GM21825 (cell line): Measurements from ENCODE around the gene BHLHE23.

ENCODE experiments used
- ATAC-seq: cut with Tn5 transposase; IDR thresholded peaks from one replicate; pipeline ENCODE4 v1.9.1; 2021; ENCODE audit warnings: mild to moderate bottlenecking, moderate library complexity; ENCODE audit not compliant: unreplicated experiment

The BHLHE23 gene

DNA sequence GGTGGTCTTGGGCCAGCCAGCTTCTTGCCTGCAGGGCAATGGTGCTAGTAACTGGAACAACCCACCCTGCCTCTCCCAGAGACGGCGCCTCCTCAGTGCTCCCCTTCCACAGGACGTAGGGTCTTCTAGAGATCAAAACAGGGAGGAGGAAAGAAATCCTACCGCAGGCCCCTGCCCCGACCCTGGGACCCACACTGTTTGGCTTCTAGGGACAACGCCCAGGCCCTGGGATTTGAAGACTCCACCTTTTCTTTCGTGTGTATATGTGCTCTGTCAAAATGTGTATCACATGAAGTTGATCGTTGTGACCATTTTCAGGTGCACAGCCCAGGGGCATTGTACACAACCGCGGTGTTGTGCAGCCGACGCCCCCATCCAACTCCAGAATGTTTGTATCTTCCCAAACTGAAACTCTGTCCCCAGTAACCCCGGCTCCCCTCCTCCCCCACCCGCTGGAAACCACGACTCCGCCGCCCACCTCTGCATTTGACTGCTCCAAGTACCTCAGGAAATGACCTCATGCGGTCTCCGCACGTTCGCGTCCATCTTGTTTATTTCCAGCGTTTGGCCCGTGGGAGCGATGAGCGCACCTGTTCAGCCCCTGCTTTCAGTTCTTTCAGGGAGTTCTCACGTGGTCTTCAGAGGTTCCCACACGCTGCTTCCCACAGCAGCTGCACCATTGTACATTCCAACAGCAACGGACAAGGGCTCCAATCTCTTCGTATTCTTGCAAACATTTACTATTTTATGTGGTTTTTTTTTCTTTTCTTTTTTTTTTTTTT is 3.4 kb upstream of the BHLHE23 start:
- ATAC-seq: peak; percentile 45

DNA sequence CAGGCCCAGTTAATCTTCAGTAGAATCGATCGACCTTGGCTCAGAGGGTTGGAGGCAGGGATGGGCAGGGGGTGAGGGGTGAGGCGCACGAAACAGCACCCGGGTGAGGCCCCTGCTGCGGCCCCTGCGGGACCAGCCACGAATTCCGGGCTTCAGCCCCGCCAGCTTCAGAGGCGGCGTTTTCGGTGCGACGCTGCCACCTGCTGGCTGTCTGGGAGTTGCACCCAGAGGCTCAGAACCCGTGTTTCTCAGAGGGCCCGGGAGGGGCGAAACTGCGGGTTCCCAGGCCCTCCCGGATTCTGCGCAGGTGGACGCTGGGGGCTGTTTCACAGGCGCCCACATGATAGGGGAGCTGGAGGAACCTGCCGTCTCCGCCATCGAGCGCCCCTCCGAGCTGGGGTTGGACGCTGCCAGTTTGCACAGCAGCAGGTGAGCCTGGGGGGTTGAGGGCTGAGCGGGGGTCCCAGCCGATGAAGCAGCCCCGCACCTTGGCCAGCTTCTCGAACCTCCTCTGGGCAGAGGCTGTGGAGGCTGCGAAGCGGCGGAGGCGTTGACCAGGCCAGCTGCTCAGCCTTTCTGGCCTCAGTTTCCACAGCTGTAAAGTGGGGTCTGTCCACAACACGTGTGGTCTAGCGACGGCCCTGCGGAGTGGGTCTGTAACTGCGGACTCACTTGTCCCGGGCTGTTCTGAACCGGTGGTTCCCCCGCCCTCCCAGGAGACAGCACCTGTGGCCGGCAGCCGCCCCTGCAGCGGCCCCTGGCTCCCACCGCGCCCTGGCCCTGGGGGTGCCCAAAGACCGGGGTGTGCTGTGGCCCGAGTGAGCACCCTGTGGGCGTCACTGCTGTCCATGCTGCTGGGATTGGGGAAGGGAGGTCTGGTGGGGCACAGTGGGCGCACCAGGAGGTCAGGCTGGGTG is 2.5 kb upstream of the BHLHE23 start:
- peak; percentile 46 for ATAC-seq

DNA sequence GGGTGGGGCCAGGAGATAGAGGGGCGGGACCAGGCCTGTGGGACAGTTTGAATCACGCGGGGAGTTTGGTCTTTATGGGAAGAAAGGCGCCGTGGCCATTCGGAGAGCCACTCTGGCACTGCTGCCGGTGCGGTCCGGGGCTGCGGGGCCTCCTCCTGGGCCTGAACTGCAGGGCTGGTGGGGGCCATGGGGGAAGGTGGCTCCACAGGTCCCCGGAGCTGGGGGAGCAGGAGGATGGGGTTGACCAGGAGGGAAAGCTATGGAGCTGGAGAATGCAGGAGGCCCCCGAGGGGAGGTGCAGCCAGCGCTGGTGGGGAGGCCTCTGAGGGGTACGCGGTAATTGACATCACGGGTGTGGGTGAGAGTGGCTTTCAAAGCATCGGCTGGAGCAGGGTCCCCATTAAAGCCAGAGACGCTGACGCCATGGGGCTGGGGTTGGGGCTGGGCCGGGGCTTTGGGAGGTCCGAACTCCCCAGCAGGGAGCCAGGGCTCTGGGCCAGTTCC is 1.8 kb upstream of the BHLHE23 start:
- ATAC-seq: no peak

DNA sequence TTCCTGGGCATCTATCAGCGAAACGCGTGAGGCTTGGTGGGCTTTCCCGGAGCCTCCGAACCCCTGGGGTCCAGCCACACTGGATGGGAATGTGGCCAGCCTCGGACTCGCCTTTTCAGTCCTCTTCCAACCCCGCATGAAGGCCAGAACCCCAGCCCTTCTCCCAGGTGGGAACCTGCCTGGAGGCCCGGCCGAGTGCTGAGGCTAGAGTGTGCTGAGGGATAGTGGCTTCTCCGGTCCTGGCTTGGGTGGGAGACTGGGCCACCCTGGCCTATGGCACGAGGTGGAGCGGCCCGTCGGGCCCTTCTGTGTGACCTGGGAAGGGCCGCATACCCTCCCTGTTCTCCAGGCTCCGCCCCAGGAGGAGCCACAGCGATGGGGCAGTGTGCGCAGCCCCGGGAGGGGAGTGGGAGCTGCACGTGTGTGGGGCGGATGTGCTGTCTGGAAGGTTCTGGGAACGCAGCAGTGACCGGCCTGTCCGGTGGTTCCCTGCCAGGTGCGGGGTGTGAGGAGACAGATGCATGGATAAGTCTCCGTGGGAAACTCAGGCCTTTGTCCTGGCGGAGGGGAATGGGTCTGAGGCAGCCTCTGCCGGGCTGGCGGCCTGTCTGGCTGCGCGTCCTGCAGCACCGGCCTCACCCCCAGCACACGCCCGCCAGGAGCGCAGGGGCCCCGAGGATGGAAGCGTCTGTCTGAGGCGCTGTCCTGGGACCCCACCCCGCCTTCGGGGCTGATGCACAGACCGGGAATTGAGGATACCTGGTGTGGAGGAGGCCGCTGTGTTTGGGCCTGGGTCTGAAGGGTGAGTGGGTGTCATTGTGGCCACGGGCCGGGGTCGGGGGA is 1.1 kb upstream of the BHLHE23 start:
- no peak for ATAC-seq

DNA sequence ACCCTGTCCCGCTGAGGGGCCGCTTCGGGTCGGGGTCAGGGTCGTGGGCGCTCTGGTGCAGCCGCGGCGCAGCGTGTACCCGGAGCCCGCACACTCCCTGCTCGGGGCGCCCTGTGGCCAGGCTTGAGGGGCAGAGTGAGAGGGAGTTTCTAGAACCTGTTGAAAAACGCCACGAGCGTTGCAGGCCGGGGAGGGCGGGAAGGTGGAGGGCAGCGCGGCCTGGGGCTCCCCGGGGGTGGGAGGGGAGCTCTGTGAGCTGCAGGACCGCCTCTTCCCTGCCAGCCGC is 539 bp upstream of the BHLHE23 start:
- ATAC-seq: no peak

DNA sequence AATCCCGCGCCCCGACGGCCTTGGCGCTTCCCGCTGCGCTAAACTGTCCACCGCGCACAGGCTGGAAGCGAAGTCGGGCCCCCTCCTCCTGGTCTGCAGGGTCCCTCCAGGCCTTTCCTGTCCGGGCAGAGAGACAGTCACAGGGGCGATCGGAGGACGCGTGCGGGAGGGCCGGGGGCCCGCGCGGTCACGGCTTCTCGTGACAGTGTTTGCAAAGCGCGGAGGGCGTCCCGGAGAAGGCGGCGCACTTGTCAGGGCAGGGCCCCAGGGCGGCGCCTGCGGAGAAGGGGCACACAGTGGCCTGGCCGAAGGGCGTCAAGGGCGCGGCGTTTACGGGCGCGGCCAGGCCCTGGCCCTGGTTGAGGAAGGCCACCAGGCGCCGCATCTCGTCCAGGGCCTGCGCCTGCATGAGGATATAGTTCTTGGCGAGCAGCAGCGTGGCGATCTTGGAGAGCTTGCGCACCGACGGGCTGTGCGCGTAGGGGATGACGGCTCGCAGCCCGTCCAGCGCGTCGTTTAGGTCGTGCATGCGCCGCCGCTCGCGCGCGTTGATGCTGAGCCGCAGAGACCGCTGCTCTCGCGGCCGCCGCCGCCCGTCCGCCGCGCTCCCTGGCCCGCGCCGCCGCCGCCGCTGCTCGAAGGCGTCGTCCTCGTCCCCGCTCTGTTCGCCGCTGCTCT is 763 bp downstream of the BHLHE23 start:
- ATAC-seq: no peak

DNA sequence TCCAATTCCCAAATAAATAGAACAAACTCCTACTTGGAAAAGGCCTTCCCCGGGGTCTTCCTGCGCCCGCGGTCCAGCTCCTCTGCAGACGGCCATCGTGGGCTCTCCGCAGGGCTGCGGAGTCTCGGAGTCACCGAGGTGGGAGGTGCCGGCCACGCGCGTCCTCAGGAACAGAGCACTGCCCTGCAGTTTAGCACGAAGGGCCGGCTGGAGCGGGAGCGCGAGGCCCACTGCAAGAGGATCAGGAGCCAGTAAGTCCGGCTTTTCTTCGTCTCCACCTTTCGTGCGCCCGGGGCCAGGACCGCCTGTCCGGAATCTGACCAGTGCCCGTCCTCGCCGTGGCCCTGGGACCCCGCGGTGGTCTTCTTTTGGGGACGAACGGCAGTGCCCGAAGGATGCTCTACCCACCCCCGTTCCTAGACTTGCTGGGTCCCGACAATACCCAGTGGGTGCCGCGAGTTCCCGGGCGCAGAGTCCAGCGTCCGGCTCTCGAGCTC is 1.4 kb downstream of the BHLHE23 start:
- ATAC-seq: no peak

DNA sequence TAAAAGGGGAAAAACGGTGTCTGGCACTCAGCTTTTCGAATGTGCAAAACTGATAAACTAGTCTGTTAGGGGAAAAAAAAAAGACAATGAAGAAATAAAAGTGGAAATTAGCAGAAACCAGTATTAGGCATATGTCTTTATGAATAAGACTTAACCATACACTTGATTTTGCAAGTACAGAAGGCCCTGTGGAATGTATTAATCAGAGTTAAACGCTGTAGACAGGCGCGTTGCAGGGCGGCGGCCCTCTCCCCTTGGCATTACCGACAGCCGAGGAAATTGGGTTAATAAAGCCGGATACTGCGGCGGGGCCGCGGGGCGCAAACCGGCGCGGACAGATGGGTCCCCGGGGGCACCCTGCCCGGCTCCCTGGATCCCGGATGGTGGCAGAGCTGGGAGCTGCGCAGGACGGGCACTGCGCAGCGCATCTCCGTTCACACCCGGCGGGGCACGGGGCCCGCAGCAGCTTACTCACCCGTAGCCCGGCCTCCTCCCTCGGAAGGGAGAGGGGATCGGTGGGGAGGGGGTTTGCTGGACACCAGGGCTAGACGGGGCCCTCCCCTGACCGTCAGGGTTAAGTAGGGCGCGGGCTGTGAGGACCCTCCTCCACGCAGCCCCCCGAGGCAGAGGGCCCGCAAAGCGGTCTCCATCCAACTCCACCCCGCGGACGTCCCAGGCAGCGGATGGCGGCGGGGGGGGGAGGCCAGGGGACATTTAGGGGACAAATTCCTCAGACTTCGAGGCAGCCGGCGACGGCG is 2.0 kb downstream of the BHLHE23 start:
- no peak for ATAC-seq

DNA sequence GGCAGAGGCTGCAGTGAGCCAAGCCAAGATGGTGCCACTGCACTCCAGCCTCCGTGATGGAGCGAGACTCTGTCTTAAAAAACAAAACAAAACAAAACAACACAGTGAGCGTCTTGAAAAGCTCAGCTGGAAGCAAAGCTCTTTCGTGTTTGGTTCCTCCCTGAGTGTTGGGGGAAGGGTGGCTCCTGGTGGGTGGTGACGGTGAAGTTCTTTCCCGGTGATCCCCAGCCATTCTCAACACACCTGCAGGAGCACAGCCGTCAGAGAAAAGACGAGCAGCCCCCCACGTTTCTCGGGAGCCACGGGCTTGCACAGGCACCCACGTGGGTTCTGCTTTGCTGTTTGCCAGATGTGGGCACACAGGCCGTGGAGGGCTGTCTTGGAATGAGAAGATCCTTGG is 3.2 kb downstream of the BHLHE23 start:
- ATAC-seq: no peak

DNA sequence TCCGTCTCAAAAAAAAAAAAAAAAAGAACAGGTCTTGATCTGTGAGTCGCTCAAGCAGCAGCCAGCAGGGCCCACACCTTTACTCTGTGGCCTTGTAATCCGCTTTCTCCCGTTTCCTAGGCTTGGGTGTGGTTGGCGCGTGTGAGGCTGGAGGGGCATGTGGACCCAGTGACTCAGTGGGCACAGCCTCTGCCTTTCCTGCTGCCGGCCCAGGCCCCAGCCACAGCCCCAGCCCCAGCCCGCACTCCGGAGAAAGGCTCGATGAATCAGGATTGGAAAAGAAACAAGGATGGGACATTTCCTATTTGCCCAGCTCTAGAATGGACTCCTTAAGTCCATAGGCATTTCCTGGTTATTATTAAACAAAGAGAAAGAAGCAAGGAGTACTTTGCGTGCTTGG is 4.3 kb downstream of the BHLHE23 start:
- ATAC-seq: no peak

DNA sequence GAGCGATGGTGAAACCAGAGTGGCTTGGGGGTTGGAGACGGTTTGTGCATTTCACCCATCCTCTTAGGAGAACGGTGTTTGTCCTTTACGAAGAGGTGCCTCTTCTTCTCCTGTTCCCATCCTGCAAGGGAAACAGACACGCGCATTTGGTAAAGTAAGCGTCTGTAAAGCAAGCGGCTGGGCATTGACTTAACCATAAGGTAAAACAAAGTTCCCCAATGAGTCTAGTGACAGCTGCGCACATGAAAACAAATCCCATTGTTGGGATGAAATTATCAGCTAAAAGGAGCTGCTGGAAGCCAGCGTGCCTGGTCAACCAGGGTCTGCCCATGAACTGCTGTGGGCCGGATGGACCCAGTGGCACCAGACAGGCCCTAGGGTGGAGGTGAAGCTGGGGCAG is 5.8 kb downstream of the BHLHE23 start:
- ATAC-seq: no peak

DNA sequence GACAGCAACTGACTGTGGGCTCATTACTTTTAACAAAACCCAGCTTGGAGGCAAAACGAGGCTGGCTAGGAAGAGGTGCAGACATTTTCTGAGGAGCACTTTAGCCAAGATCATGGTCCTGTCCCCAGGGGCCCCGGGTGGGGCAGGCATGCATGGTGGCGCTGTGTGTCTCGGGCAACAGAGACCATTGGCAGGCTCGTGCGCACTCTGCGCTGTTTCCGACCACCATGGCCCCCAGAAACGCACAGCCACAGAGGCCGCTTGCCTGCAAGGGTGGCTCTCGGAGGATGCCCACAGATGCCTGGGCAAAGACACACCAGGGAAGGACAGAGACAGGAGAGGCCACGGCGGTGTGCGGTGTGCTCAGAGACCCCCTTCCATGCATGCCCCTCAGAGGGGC is 6.7 kb downstream of the BHLHE23 start:
- no peak for ATAC-seq

DNA sequence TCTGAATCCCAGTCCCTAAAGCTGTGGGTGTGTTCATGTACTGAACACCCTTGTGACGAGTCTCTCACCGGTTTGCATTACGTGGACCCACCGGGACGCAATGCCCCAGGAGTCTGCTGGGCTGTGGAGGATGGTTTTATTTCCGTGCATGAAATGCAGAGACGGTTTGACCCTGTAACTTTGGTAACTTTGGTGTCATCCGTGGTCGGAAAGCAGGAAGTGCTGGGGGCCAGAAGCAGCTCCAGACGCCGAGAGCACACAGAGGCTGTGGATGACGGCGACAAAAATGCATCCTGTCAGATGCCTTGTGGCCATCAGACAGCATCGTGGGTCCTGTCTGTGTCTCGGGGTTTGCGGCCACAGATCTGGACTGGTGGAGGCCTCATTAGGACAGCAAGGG is 7.2 kb downstream of the BHLHE23 start:
- no peak for ATAC-seq

DNA sequence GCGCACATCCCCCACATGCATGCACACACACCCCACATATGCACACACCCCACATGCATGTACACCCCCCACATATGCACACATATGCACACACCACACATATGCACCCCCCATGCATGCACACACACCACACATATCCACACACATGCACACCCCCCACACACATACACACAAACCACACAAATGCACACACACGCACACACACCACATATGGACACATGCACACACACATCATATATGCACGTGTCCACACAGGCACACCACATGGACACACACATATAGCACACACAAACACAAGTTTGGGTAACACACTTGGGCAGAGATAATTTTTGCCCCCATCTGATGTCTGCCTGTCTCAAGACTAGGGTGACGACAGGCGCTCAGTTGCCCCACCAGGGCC is 8.3 kb downstream of the BHLHE23 start:
- ATAC-seq: no peak

DNA sequence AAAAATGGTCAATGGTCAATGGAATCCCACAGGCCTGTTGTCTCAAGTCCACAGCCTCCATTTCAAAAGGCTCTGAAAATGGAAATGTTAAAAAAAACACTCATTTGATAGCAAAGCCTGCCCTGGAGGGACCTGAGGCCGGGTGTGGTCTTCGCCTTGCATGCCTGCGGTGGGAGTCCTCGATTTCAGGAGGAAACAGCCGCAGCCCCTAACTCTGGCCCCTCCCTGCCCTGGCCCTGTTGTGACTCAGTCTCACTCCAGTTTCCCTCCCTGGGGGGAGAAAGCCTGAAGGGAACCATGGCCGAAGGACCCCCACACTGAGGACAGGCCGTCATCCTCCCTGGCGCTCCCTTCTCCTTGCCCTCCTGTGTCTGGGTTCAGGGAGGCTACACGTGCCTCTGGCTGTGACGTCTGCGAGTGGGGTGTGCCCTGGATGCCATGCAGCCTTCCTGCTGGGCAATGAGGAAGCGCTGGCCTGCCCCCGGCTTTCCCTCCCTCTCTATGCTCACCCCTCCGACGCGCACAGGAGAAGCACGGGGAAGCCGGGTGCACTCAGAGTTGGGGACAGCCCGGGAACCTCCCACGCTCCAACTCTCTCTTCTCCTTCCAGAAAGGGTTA is 9.2 kb downstream of the BHLHE23 start:
- ATAC-seq: no peak

DNA sequence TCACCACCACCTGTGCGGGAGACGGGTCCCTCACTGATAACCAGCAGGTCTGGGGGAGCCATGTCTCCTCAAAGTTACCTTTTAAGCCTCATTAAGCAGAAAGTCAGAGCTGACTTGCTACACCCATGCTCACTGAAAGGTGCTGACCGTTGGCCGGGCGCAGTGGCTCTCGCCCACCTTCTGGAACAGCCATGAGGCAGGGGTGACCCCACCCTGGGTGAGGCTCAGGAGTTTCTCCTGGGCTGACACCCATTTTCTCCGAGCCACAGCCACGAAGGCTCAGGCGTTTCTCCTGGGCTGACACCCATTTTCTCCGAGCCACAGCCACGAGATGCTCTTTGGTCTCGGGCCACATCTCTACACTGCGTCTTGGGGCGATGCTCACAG is 10.2 kb downstream of the BHLHE23 start:
- ATAC-seq: no peak

DNA sequence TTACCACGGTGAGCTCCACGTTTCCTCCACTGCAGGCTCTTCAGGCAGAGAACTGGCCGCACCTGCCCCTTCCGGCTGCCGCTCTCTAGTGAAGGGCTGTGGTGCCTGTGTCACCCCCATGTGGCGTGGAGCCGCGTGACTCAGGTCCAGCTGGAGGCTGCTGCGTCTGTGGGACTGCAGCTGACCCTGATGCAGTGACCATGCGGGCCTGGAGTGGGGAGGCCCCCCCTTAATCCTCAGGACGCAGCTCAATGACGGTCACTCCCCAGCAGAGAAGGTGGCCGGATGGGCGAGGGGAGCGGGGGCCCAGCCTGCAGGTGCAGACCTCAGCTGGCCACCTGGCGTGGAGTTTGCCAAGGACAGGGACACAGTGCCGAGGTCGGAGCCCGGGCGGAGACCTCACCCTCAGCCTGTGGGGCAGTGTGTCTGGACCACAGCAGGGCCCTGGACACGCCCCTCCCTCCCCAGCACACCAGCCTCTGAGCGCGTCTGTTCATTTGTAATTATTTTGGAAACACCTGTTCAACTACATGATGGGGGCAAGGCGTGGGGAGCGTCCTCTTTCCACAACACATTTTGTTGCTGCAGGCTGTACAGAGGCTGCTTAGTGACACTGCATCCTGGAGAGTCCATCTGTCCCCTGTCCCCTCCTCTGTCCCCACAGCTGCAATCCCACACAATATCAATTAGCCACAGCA is 10.7 kb downstream of the BHLHE23 start:
- ATAC-seq: no peak

DNA sequence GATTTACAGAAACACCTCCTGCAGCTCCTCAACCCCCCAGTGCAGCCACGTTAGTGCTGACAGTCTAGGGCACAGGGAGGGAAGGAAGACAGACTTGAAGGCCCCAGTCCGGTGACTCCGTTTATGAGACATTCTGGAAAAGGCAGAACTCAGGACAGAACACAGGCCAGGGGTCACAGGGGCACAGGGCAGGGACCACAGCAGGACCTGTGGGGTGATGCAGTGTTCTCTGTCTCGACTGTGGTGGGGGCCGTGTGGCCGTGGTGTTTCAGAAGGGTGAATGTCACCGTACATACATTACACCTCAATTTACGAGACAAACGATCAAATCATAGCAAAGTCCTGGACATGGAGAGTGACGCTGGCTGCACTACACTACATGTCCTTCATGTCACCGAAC is 11.3 kb downstream of the BHLHE23 start:
- no peak for ATAC-seq

DNA sequence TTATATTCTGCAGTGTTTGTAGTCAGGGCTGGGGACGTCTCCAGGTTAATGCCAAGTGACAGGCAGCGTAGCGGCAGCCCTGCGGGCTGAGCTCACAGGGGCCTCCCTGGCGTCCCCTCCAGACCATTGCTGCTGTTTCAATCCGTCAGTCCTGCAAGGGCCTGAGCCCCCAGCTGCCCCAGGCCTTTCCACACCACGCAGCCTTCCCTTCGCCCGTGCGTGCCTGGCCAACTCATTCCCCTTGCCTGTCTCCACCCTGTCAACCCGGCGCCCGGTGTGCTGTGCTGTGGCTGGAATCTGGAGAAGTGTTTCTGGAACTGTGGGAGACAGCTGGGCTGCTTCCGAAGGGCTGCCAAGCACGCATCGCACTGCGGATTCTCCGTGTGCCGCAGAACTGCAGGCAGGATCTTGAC is 11.9 kb downstream of the BHLHE23 start:
- no peak for ATAC-seq
